ENCODE results near the gene FADS2. TPM values are rescaled to one million over a fixed set of nuclear protein-coding genes. Genes with fewer than 3 reads are reported as not detected.
A peak's percentile ranks its signal among the peaks of the same experiment; 100 is the strongest.

The FADS2 gene
- total and polyA plus RNA-seq, 2 of the 13 experiments (the other 11 are each of a cell fraction or from before 2014, with no cell fraction given), result 90.1 to 124 TPM

DNA sequence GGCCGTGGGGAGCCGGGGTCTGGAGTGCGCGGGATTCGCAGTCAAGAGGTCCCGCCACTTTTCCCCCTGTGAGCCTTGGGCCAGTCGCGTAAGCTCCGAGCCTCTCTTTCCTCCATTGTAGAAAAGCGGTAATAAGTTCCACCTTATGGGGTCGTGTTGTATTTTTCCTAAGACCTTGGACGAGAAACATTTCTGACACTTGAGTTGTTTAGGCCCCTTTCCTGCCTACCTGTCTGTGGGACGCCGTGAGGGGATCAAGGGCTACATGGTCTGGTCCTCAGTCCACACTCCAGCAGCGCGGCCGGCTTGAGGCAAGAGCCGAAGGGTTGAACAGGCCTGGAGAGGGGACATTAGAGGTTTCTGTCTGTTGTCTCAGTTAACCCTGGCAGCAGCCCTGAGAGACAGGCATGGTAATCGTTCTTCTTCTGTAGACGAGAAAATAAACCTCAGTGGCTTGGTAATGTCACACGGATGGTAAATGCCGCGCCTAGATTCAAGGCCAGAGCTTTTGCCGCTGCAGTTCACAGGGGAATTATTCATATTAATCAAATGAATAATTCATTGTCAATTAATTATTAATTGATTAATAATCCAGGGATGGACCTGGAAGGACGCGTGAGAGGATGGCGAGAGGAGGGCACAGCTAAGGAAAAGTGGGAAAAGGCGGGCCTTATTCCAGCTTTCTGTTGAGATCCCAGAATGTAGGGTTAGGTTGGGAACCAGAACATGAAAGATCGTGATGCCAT, 34.8 kb upstream of the FADS2 start (continued):
- TF ChIP-seq, protein P1, sequence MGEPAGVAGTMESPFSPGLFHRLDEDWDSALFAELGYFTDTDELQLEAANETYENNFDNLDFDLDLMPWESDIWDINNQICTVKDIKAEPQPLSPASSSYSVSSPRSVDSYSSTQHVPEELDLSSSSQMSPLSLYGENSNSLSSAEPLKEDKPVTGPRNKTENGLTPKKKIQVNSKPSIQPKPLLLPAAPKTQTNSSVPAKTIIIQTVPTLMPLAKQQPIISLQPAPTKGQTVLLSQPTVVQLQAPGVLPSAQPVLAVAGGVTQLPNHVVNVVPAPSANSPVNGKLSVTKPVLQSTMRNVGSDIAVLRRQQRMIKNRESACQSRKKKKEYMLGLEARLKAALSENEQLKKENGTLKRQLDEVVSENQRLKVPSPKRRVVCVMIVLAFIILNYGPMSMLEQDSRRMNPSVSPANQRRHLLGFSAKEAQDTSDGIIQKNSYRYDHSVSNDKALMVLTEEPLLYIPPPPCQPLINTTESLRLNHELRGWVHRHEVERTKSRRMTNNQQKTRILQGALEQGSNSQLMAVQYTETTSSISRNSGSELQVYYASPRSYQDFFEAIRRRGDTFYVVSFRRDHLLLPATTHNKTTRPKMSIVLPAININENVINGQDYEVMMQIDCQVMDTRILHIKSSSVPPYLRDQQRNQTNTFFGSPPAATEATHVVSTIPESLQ (CRISPR knock-in tag; conservative IDR thresholded peaks at IDR 0.05), result no peak
- TF ChIP-seq, protein P2, sequence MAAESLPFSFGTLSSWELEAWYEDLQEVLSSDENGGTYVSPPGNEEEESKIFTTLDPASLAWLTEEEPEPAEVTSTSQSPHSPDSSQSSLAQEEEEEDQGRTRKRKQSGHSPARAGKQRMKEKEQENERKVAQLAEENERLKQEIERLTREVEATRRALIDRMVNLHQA (CRISPR knock-in tag; IDR thresholded peaks at IDR 0.05), result no peak
- no peak for TF ChIP-seq PHF20 (CRISPR knock-in tag; IDR thresholded peaks at IDR 0.05)
- no peak; the same call in 1 of the 2 replicates for TF ChIP-seq ZFY (CRISPR knock-in tag; IDR thresholded peaks at IDR 0.05)
- no peak for TF ChIP-seq KDM2A (CRISPR knock-in tag; IDR thresholded peaks at IDR 0.05; ENCODE audit: borderline replicate concordance, low read depth)
- TF ChIP-seq ZNF343 (CRISPR knock-in tag; IDR thresholded peaks at IDR 0.05), result no peak
- no peak for TF ChIP-seq WIZ (CRISPR knock-in tag; IDR thresholded peaks at IDR 0.05)
- TF ChIP-seq SP1 (IDR thresholded peaks at IDR 0.05), result no peak
- no peak for TF ChIP-seq SP1 (CRISPR knock-in tag; IDR thresholded peaks at IDR 0.05)
- TF ChIP-seq, protein P3, sequence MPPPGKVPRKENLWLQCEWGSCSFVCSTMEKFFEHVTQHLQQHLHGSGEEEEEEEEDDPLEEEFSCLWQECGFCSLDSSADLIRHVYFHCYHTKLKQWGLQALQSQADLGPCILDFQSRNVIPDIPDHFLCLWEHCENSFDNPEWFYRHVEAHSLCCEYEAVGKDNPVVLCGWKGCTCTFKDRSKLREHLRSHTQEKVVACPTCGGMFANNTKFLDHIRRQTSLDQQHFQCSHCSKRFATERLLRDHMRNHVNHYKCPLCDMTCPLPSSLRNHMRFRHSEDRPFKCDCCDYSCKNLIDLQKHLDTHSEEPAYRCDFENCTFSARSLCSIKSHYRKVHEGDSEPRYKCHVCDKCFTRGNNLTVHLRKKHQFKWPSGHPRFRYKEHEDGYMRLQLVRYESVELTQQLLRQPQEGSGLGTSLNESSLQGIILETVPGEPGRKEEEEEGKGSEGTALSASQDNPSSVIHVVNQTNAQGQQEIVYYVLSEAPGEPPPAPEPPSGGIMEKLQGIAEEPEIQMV (CRISPR knock-in tag; IDR thresholded peaks at IDR 0.05; ENCODE audit: low read depth), result no peak
- TF ChIP-seq, protein P4, sequence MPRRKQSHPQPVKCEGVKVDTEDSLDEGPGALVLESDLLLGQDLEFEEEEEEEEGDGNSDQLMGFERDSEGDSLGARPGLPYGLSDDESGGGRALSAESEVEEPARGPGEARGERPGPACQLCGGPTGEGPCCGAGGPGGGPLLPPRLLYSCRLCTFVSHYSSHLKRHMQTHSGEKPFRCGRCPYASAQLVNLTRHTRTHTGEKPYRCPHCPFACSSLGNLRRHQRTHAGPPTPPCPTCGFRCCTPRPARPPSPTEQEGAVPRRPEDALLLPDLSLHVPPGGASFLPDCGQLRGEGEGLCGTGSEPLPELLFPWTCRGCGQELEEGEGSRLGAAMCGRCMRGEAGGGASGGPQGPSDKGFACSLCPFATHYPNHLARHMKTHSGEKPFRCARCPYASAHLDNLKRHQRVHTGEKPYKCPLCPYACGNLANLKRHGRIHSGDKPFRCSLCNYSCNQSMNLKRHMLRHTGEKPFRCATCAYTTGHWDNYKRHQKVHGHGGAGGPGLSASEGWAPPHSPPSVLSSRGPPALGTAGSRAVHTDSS (CRISPR knock-in tag; conservative IDR thresholded peaks at IDR 0.05), result no peak
- TF ChIP-seq BRCA1 (CRISPR knock-in tag; IDR thresholded peaks at IDR 0.05), result 0 out of 2 replicates have a peak, but pooled peaks have one; percentile 16
- TF ChIP-seq NCOR1 (IDR thresholded peaks at IDR 0.05; ENCODE audit: borderline replicate concordance, low read length), result no peak
- TF ChIP-seq, protein P5, sequence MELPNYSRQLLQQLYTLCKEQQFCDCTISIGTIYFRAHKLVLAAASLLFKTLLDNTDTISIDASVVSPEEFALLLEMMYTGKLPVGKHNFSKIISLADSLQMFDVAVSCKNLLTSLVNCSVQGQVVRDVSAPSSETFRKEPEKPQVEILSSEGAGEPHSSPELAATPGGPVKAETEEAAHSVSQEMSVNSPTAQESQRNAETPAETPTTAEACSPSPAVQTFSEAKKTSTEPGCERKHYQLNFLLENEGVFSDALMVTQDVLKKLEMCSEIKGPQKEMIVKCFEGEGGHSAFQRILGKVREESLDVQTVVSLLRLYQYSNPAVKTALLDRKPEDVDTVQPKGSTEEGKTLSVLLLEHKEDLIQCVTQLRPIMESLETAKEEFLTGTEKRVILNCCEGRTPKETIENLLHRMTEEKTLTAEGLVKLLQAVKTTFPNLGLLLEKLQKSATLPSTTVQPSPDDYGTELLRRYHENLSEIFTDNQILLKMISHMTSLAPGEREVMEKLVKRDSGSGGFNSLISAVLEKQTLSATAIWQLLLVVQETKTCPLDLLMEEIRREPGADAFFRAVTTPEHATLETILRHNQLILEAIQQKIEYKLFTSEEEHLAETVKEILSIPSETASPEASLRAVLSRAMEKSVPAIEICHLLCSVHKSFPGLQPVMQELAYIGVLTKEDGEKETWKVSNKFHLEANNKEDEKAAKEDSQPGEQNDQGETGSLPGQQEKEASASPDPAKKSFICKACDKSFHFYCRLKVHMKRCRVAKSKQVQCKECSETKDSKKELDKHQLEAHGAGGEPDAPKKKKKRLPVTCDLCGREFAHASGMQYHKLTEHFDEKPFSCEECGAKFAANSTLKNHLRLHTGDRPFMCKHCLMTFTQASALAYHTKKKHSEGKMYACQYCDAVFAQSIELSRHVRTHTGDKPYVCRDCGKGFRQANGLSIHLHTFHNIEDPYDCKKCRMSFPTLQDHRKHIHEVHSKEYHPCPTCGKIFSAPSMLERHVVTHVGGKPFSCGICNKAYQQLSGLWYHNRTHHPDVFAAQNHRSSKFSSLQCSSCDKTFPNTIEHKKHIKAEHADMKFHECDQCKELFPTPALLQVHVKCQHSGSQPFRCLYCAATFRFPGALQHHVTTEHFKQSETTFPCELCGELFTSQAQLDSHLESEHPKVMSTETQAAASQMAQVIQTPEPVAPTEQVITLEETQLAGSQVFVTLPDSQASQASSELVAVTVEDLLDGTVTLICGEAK (IDR thresholded peaks at IDR 0.05), result no peak
- TF ChIP-seq, protein P5 (CRISPR knock-in tag; IDR thresholded peaks at IDR 0.05), result peak; percentile 3; the same call in 1 of the 2 replicates

All from HepG2 (cell line).